WTC11 (cell line): ENCODE measurements around the gene CD302. TPM values are rescaled to one million over a fixed set of nuclear protein-coding genes. Genes with fewer than 3 reads are reported as not detected.

Source experiments
- ATAC-seq: fragments of 200-7000 bp; cut with Tn5 transposase; 2 replicates; pipeline ENCODE4 v1.10.0; 2021; ENCODE audit warnings: mild to moderate bottlenecking, moderate library complexity
- CTCF ChIA-PET: fragments of 300-600 bp; sonication (Branson Sonifier 250); formaldehyde crosslinking; loops from one replicate; lab custom pipeline; 2021; ENCODE audit warnings: antibody characterized with exemption; lab: Charles Lee
- POLR2A ChIA-PET: fragments of 350-600 bp; sonication (Branson Sonifier 250); formaldehyde crosslinking; loops from one replicate; lab custom pipeline; 2021; ENCODE audit warnings: antibody characterized with exemption; lab: Charles Lee
- DNase-seq: peaks from one replicate; pipeline ENCODE4 v3.0.0; 2021; ENCODE audit warnings: low spot score
- H3K27ac Mint-ChIP-seq: 2 replicates; pipeline ENCODE4 v1.8.0; 2021; ENCODE audit warnings: mixed read lengths
- H3K27me3 Mint-ChIP-seq: 2 replicates; pipeline ENCODE4 v1.8.0; 2021; ENCODE audit warnings: low read depth, mild to moderate bottlenecking, moderate library complexity, mixed read lengths
- H3K36me3 Mint-ChIP-seq: 2 replicates; pipeline ENCODE4 v1.8.0; 2021; ENCODE audit warnings: mixed read lengths
- H3K4me1 Mint-ChIP-seq: 2 replicates; pipeline ENCODE4 v1.8.0; 2022; ENCODE audit warnings: mixed read lengths
- H3K4me3 Mint-ChIP-seq: 2 replicates; pipeline ENCODE4 v1.8.0; 2021; ENCODE audit warnings: mild to moderate bottlenecking, moderate library complexity, mixed read lengths
- H3K9me3 Mint-ChIP-seq: 2 replicates; pipeline ENCODE4 v1.8.0; 2021; ENCODE audit warnings: mixed read lengths
- ARID4B ChIP-seq: sonication (generic); formaldehyde crosslinking; IDR thresholded peaks from 2 replicates; pipeline ENCODE4 v1.8.0; 2023; ENCODE audit warnings: missing genetic modification reagents, mild to moderate bottlenecking, borderline replicate concordance
- ATF1 ChIP-seq: sonication (generic); formaldehyde crosslinking; IDR thresholded peaks from 2 replicates; pipeline ENCODE4 v1.8.1; 2023; ENCODE audit warnings: mild to moderate bottlenecking, moderate library complexity, missing genetic modification reagents
- CTCF ChIP-seq: fragments of 200-600 bp; IDR thresholded peaks from 2 replicates; pipeline ENCODE4 v1.8.0; 2022; ENCODE audit warnings: antibody characterized with exemption
- EMX1 ChIP-seq: fragments of 250-450 bp; sonication (Bioruptor Pico); IDR thresholded peaks from 2 replicates; pipeline ENCODE4 v1.8.0; 2021; ENCODE audit warnings: mild to moderate bottlenecking
- ESRRA ChIP-seq: sonication (generic); formaldehyde crosslinking; IDR thresholded peaks from 2 replicates; pipeline ENCODE4 v1.8.1; 2022; ENCODE audit warnings: mild to moderate bottlenecking, missing genetic modification reagents, borderline replicate concordance
- IRF1 ChIP-seq: sonication (generic); formaldehyde crosslinking; IDR thresholded peaks from 2 replicates; pipeline ENCODE4 v1.8.0; 2023; ENCODE audit warnings: missing genetic modification reagents
- MXD4 ChIP-seq: fragments of 250-450 bp; sonication (Bioruptor Pico); IDR thresholded peaks from 2 replicates; pipeline ENCODE4 v1.8.0; 2021; ENCODE audit warnings: mild to moderate bottlenecking, moderate library complexity, borderline replicate concordance
- NR3C1 ChIP-seq: sonication (generic); formaldehyde crosslinking; conservative IDR thresholded peaks from 2 replicates; pipeline ENCODE4 v1.8.1; 2023; ENCODE audit warnings: low read depth, mild to moderate bottlenecking, missing genetic modification reagents
- OVOL2 ChIP-seq: fragments of 250-450 bp; sonication (Bioruptor Pico); IDR thresholded peaks from 2 replicates; pipeline ENCODE4 v1.9.0; 2021; ENCODE audit warnings: mild to moderate bottlenecking, borderline replicate concordance
- RORB ChIP-seq: fragments of 250-450 bp; sonication (Bioruptor Pico); IDR thresholded peaks from 2 replicates; pipeline ENCODE4 v1.9.0; 2021; ENCODE audit warnings: mild to moderate bottlenecking
- TEAD4 ChIP-seq: sonication (generic); formaldehyde crosslinking; IDR thresholded peaks from 2 replicates; pipeline ENCODE4 v1.8.0; 2022; ENCODE audit warnings: mild to moderate bottlenecking, missing genetic modification reagents
- ZNF232 ChIP-seq: sonication (generic); formaldehyde crosslinking; IDR thresholded peaks from 2 replicates; pipeline ENCODE4 v1.8.0; 2022; ENCODE audit warnings: mild to moderate bottlenecking, missing genetic modification reagents
- ZNF263 ChIP-seq: sonication (generic); formaldehyde crosslinking; IDR thresholded peaks from 2 replicates; pipeline ENCODE4 v1.8.1; 2022; ENCODE audit warnings: low read depth, mild to moderate bottlenecking, moderate library complexity, missing genetic modification reagents
- ZNF396 ChIP-seq: fragments of 250-450 bp; sonication (Bioruptor Pico); IDR thresholded peaks from 2 replicates; pipeline ENCODE4 v1.8.0; 2021; ENCODE audit warnings: mild to moderate bottlenecking, moderate library complexity, borderline replicate concordance
- ZNF416 ChIP-seq: fragments of 250-450 bp; sonication (Bioruptor Pico); IDR thresholded peaks from 2 replicates; pipeline ENCODE4 v1.9.0; 2021; ENCODE audit warnings: mild to moderate bottlenecking, inconsistent platforms
- ZNF512 ChIP-seq: sonication (generic); formaldehyde crosslinking; IDR thresholded peaks from 2 replicates; pipeline ENCODE4 v1.8.1; 2022; ENCODE audit warnings: missing genetic modification reagents, borderline replicate concordance
- total RNA-seq: library from RNA; stranded (reverse); gene quantifications from 3 replicates; pipeline ENCODE4 v1.2.3, GENCODE V29; 2021
- TF ChIP-seq, protein P1 (sequence below): sonication (generic); formaldehyde crosslinking; IDR thresholded peaks from 2 replicates; pipeline ENCODE4 v1.8.1; 2023; ENCODE audit warnings: mild to moderate bottlenecking, missing genetic modification reagents
- TF ChIP-seq, protein P2 (sequence below): fragments of 250-450 bp; sonication (Bioruptor Pico); IDR thresholded peaks from 2 replicates; pipeline ENCODE4 v1.9.0; 2021; ENCODE audit warnings: moderate library complexity, mild to moderate bottlenecking, inconsistent platforms, borderline replicate concordance
- TF ChIP-seq, protein P3 (sequence below): sonication (generic); formaldehyde crosslinking; IDR thresholded peaks from 2 replicates; pipeline ENCODE4 v1.8.1; 2022; ENCODE audit warnings: low read depth, missing genetic modification reagents, borderline replicate concordance

Gene CD302
- total RNA-seq, 1 experiment from 2014 or later: 1.4 TPM

DNA sequence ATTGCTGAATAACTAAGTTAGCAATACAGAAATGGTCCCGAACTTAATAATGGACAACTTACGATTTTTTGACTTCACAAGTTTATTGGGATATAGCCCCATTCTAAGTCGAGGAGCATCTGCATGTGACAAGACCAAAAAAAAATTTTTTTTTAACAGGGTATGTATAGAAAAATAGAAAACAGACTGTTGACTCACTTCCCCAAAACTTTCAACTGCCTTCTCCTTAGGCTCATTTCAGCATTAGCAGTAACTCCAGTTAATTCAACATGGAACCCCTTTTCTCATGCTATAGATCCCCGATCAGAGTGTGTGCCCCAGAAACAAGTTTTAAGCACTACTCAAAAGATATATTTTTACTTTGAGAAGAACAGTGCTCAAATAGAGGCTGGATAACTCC, 5.4 kb downstream of the CD302 start:
- H3K27me3 Mint-ChIP-seq: peaks cover 24% of the 10 kb centered on the region
- ATAC-seq (no peak), DNase-seq (no peak)
- H3K9me3 Mint-ChIP-seq: no peaks in the 10 kb centered on the region
- H3K27ac Mint-ChIP-seq: no peak overlapping the region
- ChIA-PET CTCF (no interaction called here), POLR2A (no interaction called here)
- H3K4me1 Mint-ChIP-seq: peaks cover 36% of the 10 kb centered on the region
- TF ChIP-seq, protein P1, sequence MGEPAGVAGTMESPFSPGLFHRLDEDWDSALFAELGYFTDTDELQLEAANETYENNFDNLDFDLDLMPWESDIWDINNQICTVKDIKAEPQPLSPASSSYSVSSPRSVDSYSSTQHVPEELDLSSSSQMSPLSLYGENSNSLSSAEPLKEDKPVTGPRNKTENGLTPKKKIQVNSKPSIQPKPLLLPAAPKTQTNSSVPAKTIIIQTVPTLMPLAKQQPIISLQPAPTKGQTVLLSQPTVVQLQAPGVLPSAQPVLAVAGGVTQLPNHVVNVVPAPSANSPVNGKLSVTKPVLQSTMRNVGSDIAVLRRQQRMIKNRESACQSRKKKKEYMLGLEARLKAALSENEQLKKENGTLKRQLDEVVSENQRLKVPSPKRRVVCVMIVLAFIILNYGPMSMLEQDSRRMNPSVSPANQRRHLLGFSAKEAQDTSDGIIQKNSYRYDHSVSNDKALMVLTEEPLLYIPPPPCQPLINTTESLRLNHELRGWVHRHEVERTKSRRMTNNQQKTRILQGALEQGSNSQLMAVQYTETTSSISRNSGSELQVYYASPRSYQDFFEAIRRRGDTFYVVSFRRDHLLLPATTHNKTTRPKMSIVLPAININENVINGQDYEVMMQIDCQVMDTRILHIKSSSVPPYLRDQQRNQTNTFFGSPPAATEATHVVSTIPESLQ: no peak
- TF ChIP-seq, protein P2, sequence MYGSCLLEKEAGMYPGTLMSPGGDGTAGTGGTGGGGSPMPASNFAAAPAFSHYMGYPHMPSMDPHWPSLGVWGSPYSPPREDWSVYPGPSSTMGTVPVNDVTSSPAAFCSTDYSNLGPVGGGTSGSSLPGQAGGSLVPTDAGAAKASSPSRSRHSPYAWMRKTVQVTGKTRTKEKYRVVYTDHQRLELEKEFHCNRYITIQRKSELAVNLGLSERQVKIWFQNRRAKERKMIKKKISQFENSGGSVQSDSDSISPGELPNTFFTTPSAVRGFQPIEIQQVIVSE (CRISPR knock-in tag): no peak
- TF ChIP-seq CTCF (no peak), OVOL2 (CRISPR knock-in tag) (no peak)
- no peaks in the 10 kb centered on the region for H3K36me3 Mint-ChIP-seq
- no peak overlapping the region for H3K4me3 Mint-ChIP-seq

DNA sequence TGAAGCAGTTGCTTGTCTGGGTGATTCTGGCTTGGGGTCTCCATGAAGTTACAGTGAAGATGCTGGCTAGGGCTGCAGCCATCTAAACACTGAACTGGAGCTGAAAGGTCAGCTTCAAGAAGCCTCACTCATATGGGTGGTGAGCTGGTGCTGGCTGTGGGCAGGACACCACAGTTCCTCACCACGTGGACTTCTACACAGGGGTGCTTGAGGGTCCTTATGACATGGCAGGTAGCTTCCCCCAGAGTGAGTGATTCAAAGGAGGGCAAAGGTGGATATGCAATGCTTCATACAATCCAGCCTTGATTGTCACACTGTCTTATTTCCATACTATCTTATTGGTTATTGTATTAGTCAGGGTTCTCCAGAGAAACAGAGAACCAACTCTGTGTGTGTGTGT, 6.0 kb downstream of the CD302 start:
- Mint-ChIP-seq H3K4me3 (no peak overlapping the region), H3K4me1 (peaks cover 36% of the 10 kb centered on the region), H3K36me3 (no peaks in the 10 kb centered on the region), H3K9me3 (no peaks in the 10 kb centered on the region), H3K27ac (no peak overlapping the region), H3K27me3 (peaks cover 18% of the 10 kb centered on the region)
- DNase-seq: no peak
- no peak for ATAC-seq
- ChIA-PET CTCF (no interaction called here), POLR2A (no interaction called here)
- TF ChIP-seq MXD4: no peak
- no peak for TF ChIP-seq ZNF232
- TF ChIP-seq EMX1 (CRISPR knock-in tag): no peak
- no peak for TF ChIP-seq IRF1 (CRISPR knock-in tag)
- no peak for TF ChIP-seq CTCF
- TF ChIP-seq ZNF396: no peak
- no peak for TF ChIP-seq ZNF512 (CRISPR knock-in tag)
- no peak for TF ChIP-seq NR3C1 (CRISPR knock-in tag)
- TF ChIP-seq, protein P3, sequence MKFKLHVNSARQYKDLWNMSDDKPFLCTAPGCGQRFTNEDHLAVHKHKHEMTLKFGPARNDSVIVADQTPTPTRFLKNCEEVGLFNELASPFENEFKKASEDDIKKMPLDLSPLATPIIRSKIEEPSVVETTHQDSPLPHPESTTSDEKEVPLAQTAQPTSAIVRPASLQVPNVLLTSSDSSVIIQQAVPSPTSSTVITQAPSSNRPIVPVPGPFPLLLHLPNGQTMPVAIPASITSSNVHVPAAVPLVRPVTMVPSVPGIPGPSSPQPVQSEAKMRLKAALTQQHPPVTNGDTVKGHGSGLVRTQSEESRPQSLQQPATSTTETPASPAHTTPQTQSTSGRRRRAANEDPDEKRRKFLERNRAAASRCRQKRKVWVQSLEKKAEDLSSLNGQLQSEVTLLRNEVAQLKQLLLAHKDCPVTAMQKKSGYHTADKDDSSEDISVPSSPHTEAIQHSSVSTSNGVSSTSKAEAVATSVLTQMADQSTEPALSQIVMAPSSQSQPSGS (CRISPR knock-in tag): no peak
- no peak for TF ChIP-seq ZNF263 (CRISPR knock-in tag)
- no peak for TF ChIP-seq ZNF416 (CRISPR knock-in tag)
- no peak for TF ChIP-seq ATF1 (CRISPR knock-in tag)
- no peak for TF ChIP-seq ARID4B (CRISPR knock-in tag)
- no peak for TF ChIP-seq RORB (CRISPR knock-in tag)
- no peak for TF ChIP-seq TEAD4 (CRISPR knock-in tag)
- TF ChIP-seq, protein P2 (CRISPR knock-in tag): no peak
- TF ChIP-seq ESRRA (CRISPR knock-in tag): no peak
